Panc1 (cell line): ENCODE results near the gene GFPT2. TPM values are rescaled to one million over a fixed set of nuclear protein-coding genes. Genes with fewer than 3 reads are reported as not detected.

Source experiments
- ATAC-seq: fragments of 200-7000 bp; cut with Tn5 transposase; 2 replicates; pipeline ENCODE4 v1.9.1; 2020; ENCODE audit warnings: mild to moderate bottlenecking, moderate library complexity
- BruUV-seq: library from RNA; stranded (reverse); fragments of 400-500 nt; replicated peaks from 2 replicates; lab custom pipeline; 2021; lab: Mats Ljungman, UMichigan
- CTCF ChIA-PET: fragments of 300-600 bp; sonication (Branson Sonifier 250); formaldehyde crosslinking; loops from one replicate; lab custom pipeline; 2022; ENCODE audit warnings: antibody characterized with exemption; lab: Charles Lee
- POLR2A ChIA-PET: fragments of 300-600 bp; sonication (Branson Sonifier 250); formaldehyde crosslinking; loops from one replicate; lab custom pipeline; 2022; ENCODE audit warnings: antibody characterized with exemption; lab: Charles Lee
- DNase-seq: peaks from one replicate; pipeline ENCODE4 v3.0.0-alpha.2; 2010; ENCODE audit warnings: low read depth, low spot score
- H3K27ac ChIP-seq: 2 replicates; pipeline ENCODE4 v1.5.1; 2011; ENCODE audit warnings: mild to moderate bottlenecking, low read length, inconsistent platforms
- H3K27me3 ChIP-seq: fragments of 200-500 bp; sonication (Bioruptor generic); 2 replicates; pipeline ENCODE4 v1.6.0; 2014; ENCODE audit warnings: low read length, inconsistent platforms; ENCODE audit not compliant: control insufficient read depth, insufficient read depth
- H3K36me3 ChIP-seq: fragments of 200-500 bp; sonication (Bioruptor generic); 2 replicates; pipeline ENCODE4 v1.5.1; 2014; ENCODE audit warnings: inconsistent platforms, mild to moderate bottlenecking, low read length, moderate library complexity; ENCODE audit not compliant: control insufficient read depth, insufficient read depth
- H3K4me1 ChIP-seq: 2 replicates; pipeline ENCODE4 v1.5.1; 2011; ENCODE audit warnings: inconsistent platforms, mild to moderate bottlenecking, low read length, moderate library complexity; ENCODE audit not compliant: control insufficient read depth, insufficient read depth
- H3K4me3 ChIP-seq, 2 experiments: 2 replicates each; pipeline ENCODE4 v1.5.1; 2011 to 2012; ENCODE audit warnings: low read depth in 2 of 2, low read length in 2 of 2, mild to moderate bottlenecking in 2 of 2, inconsistent platforms in 1 of 2, moderate library complexity in 1 of 2
- H3K9me3 ChIP-seq: fragments of 200-500 bp; sonication (Bioruptor generic); 2 replicates; pipeline ENCODE4 v1.5.1; 2014; ENCODE audit warnings: low read depth, mild to moderate bottlenecking, inconsistent platforms, low read length, moderate library complexity; ENCODE audit not compliant: control insufficient read depth, insufficient read depth
- POLR2AphosphoS5 ChIP-seq: IDR thresholded peaks from 2 replicates; pipeline ENCODE4 v1.6.1; 2012; ENCODE audit warnings: mild to moderate bottlenecking, low read depth, low read length, moderate library complexity
- SIN3A ChIP-seq: IDR thresholded peaks from 2 replicates; pipeline ENCODE4 v1.6.1; 2012; ENCODE audit warnings: low read depth, mild to moderate bottlenecking, low read length, moderate library complexity, borderline replicate concordance; ENCODE audit not compliant: insufficient read depth
- TCF7L2 ChIP-seq: IDR thresholded peaks from 2 replicates; pipeline ENCODE4 v1.6.1; 2011; ENCODE audit warnings: mild to moderate bottlenecking, low read depth, low read length, inconsistent platforms
- in situ Hi-C: cut with HindIII; loops from 2 replicates; pipeline ENCODE4 v1.10.0; 2016; ENCODE audit warnings: low sequenced_read_pairs, low pct_unique_long_range_greater_than_20kb
- intact Hi-C: fragments of 100-400 bp; cut with micrococcal nuclease; formaldehyde crosslinking; loops from one replicate; pipeline ENCODE4 v1.10.0; 2022; ENCODE audit not compliant: unreplicated experiment
- total RNA-seq: library from RNA; stranded (reverse); gene quantifications from one replicate; pipeline ENCODE4 v1.2.1, GENCODE V29; 2021; ENCODE audit not compliant: unreplicated experiment
- TF ChIP-seq, protein P1 (sequence below), 2 experiments: IDR thresholded peaks; 2 replicates each; pipeline ENCODE4 v1.6.1; 2011 to 2012; ENCODE audit warnings: low read depth in 2 of 2, control low read depth in 1 of 2, low read length in 1 of 2, mild to moderate bottlenecking in 1 of 2, moderate library complexity in 1 of 2; ENCODE audit not compliant: insufficient read depth in 1 of 2
- TF ChIP-seq, protein P2 (sequence below): fragments of 450-650 bp; IDR thresholded peaks from 2 replicates; pipeline ENCODE4 v1.5.1; 2017; ENCODE audit warnings: mild to moderate bottlenecking

The GFPT2 gene
- total RNA-seq, 1 experiment from 2014 or later = 2.1 TPM

DNA sequence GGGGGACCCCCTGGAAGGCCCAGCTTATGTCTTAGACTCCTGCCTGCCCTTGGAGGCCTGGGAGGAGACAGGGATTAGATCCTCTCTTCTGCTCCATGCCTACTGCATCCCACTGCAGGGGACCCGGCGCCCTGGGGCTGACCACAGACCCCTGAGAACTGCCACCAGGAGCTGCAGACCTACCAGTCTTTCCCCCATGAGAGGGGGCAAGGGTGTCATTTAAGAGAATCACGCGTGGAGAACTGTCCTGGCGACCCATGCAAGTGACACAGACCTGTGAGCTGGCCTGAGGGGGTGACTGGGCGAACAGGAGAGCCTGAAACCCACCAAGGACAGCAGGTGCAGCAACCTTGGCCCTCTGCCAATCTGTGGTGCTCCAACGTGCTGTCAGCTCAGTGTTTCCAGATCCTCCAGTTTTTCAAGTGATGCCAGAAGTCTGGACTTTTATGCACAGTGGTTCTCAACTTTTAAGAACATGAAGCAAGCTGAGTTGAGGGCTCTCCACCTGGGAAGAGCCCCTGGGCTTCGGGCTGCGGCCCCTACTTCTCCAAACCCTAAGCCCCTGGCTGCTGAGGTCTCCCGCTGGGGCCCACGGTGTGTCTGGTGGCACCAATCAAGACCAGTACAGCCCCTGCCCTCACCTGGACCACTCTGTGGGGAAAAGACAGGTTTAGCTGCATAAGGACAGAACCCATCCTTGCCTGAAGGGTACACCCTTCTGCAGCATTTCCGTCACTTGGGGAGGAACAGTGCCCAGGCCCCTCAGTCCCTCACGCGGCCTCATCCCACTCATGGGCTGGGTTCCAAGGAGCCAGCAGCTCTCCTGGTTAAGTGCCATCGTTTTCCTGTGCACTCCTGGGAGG lies 18.2 kb downstream of the GFPT2 start:
- in situ Hi-C loops (no loop called here), intact Hi-C loops (no loop called here)
- POLR2A ChIA-PET = no interaction called here
- Histone ChIP-seq H3K9me3 (no peaks in the 10 kb centered on the region), H3K4me1 (peaks cover 3% of the 10 kb centered on the region), H3K36me3 (no peaks in the 10 kb centered on the region), H3K27me3 (no peaks in the 10 kb centered on the region), H3K27ac (no peak overlapping the region), H3K4me3 (no peak overlapping the region)
- no TSS peak for BruUV-seq
- TF ChIP-seq, protein P1, sequence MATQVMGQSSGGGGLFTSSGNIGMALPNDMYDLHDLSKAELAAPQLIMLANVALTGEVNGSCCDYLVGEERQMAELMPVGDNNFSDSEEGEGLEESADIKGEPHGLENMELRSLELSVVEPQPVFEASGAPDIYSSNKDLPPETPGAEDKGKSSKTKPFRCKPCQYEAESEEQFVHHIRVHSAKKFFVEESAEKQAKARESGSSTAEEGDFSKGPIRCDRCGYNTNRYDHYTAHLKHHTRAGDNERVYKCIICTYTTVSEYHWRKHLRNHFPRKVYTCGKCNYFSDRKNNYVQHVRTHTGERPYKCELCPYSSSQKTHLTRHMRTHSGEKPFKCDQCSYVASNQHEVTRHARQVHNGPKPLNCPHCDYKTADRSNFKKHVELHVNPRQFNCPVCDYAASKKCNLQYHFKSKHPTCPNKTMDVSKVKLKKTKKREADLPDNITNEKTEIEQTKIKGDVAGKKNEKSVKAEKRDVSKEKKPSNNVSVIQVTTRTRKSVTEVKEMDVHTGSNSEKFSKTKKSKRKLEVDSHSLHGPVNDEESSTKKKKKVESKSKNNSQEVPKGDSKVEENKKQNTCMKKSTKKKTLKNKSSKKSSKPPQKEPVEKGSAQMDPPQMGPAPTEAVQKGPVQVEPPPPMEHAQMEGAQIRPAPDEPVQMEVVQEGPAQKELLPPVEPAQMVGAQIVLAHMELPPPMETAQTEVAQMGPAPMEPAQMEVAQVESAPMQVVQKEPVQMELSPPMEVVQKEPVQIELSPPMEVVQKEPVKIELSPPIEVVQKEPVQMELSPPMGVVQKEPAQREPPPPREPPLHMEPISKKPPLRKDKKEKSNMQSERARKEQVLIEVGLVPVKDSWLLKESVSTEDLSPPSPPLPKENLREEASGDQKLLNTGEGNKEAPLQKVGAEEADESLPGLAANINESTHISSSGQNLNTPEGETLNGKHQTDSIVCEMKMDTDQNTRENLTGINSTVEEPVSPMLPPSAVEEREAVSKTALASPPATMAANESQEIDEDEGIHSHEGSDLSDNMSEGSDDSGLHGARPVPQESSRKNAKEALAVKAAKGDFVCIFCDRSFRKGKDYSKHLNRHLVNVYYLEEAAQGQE (IDR thresholded peaks at IDR 0.05; ENCODE audit: insufficient read depth in 1 of 2, low read depth in 2 of 2, low read length in 1 of 2) = no peak
- TF ChIP-seq SIN3A (no peak), POLR2AphosphoS5 (no peak), TCF7L2 (no peak)
- TF ChIP-seq, protein P2, sequence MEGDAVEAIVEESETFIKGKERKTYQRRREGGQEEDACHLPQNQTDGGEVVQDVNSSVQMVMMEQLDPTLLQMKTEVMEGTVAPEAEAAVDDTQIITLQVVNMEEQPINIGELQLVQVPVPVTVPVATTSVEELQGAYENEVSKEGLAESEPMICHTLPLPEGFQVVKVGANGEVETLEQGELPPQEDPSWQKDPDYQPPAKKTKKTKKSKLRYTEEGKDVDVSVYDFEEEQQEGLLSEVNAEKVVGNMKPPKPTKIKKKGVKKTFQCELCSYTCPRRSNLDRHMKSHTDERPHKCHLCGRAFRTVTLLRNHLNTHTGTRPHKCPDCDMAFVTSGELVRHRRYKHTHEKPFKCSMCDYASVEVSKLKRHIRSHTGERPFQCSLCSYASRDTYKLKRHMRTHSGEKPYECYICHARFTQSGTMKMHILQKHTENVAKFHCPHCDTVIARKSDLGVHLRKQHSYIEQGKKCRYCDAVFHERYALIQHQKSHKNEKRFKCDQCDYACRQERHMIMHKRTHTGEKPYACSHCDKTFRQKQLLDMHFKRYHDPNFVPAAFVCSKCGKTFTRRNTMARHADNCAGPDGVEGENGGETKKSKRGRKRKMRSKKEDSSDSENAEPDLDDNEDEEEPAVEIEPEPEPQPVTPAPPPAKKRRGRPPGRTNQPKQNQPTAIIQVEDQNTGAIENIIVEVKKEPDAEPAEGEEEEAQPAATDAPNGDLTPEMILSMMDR = no peak
- CTCF ChIA-PET = no interaction called here
- no peak for DNase-seq
- no peak for ATAC-seq

DNA sequence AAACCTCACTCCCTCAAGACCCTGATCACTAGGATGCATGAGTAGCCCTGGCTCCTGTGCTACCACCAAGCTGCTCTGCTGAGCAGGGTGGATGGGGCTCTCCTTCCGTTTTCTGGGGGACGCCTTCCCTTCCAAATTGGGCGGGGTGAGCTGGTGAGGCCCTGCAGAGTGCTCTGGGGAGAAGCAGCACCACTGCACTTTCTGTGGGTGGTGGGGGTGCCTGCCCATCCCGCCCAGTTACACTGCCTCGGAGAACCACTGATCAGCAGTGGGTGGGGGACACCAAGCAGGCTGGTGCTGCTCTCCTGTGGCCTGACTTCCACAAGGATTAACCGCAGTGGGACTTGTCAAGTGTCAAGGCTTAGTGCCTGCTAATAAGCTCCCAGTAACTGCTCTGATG lies 19.0 kb downstream of the GFPT2 start:
- BruUV-seq = no TSS peak
- TF ChIP-seq SIN3A = no peak
- TF ChIP-seq, protein P2 = no peak
- no peak for TF ChIP-seq POLR2AphosphoS5
- no peak for TF ChIP-seq TCF7L2
- TF ChIP-seq, protein P1 (IDR thresholded peaks at IDR 0.05; ENCODE audit: insufficient read depth in 1 of 2, low read depth in 2 of 2, low read length in 1 of 2) = no peak
- Histone ChIP-seq H3K9me3 (no peaks in the 10 kb centered on the region), H3K4me3 (no peak overlapping the region), H3K27ac (no peak overlapping the region), H3K4me1 (peaks cover 3% of the 10 kb centered on the region), H3K36me3 (no peaks in the 10 kb centered on the region), H3K27me3 (no peaks in the 10 kb centered on the region)
- intact Hi-C loops (no loop called here), in situ Hi-C loops (no loop called here)
- peak; percentile 46 for ATAC-seq
- ChIA-PET CTCF (no interaction called here), POLR2A (interaction anchor here (0.5 kb wide), 1 partner anchor 518 kb away, joined by 11 read pairs; no protein-coding TSS in a partner anchor)
- no peak for DNase-seq
